Panc1 (cell line): ENCODE measurements around the gene TFDP2.

Source experiments
- CTCF ChIP-seq: fragments of 450-650 bp; IDR thresholded peaks from 2 replicates; pipeline ENCODE4 v1.5.1; 2017; ENCODE audit warnings: mild to moderate bottlenecking
- POLR2AphosphoS5 ChIP-seq: IDR thresholded peaks from 2 replicates; pipeline ENCODE4 v1.6.1; 2012; ENCODE audit warnings: mild to moderate bottlenecking, low read depth, low read length, moderate library complexity
- REST ChIP-seq, 2 experiments: IDR thresholded peaks; 2 replicates each; pipeline ENCODE4 v1.6.1; 2011 to 2012; ENCODE audit warnings: low read depth in 2 of 2, control low read depth in 1 of 2, low read length in 1 of 2, mild to moderate bottlenecking in 1 of 2, moderate library complexity in 1 of 2; ENCODE audit not compliant: insufficient read depth in 1 of 2
- SIN3A ChIP-seq: IDR thresholded peaks from 2 replicates; pipeline ENCODE4 v1.6.1; 2012; ENCODE audit warnings: low read depth, mild to moderate bottlenecking, low read length, moderate library complexity, borderline replicate concordance; ENCODE audit not compliant: insufficient read depth

- no peak for TF ChIP-seq CTCF
- no peak for TF ChIP-seq REST (IDR thresholded peaks at IDR 0.05; ENCODE audit: insufficient read depth in 1 of 2, low read depth in 2 of 2, low read length in 1 of 2)
- TF ChIP-seq POLR2AphosphoS5: no peak
- TF ChIP-seq SIN3A: no peak
Measured at GRCh38 chr3:142004025-142004424, 145.3 kb downstream of the TFDP2 start.
